ENCODE measurements around the gene RC3H2. TPM values are rescaled to one million over a fixed set of nuclear protein-coding genes. Genes with fewer than 3 reads are reported as not detected.
"Not testable (repeated sequence)": the region's sequence is repeated elsewhere in the genome, so short reads cannot be mapped to it uniquely, and the experiment has no call there.

The RC3H2 gene
- polyA plus RNA-seq, 3 donors = 42.6 to 56.6 (median 46.9) TPM

DNA sequence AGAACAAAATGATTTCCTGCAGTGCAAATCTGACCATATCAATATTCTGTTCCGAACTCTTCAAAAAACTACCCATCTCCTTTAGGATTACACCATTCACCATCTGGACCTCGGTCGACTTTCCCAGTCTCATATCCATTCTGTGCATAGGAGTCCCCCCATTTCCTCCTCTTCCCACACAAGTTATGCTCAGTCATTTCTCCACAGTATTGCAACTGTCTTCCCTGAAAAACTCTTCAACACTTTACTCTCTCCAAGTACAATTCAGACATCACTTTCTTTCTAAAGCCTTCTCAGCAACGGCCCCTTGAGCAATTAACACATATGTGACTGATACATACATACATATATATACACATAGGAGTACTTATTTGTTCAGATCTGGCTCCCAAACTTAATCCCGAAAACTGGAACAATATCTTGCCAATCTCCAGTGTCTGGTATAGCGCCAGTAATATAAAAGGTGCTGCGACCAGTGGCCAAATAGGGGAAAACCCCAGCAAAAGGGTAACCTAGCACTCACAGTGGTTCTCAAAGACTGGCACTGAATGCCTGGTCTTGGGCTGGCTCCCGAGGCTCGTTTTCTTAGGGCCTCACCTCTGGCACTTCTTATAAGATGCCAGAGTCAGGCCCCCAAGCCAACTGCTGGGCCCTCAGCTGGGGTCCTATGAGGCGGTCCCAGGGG is 25.5 kb upstream of the RC3H2 start:
- DNase-seq = no peak

GRCh38 chr9:122929796-122930354 is 24.7 kb upstream of the RC3H2 start:
- DNase-seq = no peak

DNA sequence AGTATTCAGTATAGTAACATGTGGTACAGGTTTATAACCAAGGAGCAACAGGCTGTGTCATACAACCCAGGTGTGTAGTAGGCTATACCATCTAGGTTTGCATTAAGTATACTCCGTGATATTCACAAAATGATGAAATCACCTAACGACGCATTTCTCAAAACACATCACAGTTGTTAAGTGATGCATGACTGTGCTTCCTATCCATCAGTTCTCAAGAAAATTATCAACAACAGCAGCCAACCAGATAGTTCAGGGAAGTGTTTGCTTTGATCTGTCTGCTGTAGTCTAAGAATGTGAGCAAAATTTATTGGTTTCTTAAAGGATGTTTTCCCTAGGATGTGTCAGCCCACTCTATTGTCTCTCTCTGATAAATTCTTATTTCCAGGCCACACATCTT is 18.8 kb upstream of the RC3H2 start:
- DNase-seq = no peak

DNA sequence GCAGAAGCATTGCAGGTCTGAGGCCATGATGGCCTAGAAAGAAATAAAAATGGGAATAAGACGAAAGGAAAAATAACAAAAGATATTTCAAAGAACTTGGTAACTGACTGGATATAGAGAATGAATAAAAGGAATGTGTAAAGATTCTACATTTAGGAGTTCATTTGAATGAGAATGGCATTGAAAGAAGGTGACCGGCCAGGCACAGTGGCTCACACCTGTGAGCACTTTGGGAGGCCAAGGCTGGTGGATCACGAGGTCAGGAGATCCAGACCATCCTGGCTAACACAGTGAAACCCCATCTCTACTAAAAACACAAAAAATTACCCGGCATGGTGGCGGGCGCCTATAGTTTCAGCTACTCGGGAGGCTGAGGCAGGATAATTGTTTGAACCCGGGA is 17.6 kb upstream of the RC3H2 start:
- DNase-seq = no peak

GRCh38 chr9:122918310-122918709 is 13.2 kb upstream of the RC3H2 start:
- DNase-seq = no peak

DNA sequence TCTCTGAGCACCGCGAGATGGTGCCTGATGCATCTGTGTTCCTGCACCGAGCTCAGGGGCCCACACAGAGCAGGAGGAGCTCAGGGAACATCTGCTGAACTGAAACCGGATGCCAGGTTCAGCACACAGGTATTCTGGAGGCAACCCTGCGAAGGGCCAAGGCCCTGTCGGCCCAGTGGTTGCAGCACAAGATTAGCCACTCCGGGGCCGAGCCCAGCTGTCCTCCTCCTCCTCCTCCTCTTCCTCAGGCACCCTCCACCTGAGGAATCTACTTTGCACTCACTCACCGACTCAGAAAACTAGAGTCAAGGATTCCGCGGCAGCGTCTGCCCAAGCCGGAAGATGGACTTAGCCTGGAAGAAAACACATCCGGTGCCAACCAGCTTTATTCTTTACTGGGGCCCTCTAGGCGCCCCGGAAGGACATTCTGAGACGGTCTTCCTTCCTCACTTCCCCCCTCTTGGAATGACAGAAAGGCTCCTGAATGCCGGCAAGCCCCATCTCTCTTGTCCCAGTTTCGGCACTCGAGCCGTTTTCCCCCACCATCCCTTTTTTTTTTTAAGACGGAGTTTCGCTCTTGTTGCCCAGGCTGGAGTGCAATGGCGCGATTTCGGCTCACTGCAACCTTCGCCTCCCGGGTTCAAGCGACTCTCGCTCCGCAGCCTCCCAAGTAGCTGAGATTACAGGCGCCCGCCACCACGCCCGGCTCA is 8.0 kb upstream of the RC3H2 start, which contains the start of gene ZBTB6:
Gene ZBTB6, minus strand, starts transcription at position 360 of the 710 bp plus-strand sequence. CDS start 1,251 bp downstream, outside the sequence.
- DNase-seq = peak; percentile 87

- DNase-seq = no peak
Observed at GRCh38 chr9:122912671-122912963, 7.5 kb upstream of the RC3H2 start.

DNA sequence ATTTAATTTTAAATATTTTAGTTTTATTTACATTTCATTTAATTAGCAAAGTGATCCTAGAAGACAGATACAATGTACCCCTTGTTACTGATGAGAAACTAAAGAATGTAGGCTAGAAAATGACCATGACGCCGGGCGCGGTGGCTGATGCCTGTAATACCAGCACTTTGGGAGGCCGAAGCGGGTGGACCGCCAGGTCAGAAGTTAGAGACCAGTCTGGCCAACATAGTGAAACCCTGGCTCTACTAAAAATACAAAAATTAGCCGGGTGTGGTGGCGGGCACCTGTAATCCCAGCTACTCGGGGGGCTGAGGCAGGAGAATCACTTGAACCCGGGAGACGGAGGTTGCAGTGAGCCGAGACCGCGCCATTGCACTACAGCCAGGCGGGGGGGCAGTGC is 963 bp upstream of the RC3H2 start:
- not testable (repeated sequence) for DNase-seq

GRCh38 chr9:122904466-122904822 is 715 bp downstream of the RC3H2 start:
- peak; percentile 30 for DNase-seq

DNA sequence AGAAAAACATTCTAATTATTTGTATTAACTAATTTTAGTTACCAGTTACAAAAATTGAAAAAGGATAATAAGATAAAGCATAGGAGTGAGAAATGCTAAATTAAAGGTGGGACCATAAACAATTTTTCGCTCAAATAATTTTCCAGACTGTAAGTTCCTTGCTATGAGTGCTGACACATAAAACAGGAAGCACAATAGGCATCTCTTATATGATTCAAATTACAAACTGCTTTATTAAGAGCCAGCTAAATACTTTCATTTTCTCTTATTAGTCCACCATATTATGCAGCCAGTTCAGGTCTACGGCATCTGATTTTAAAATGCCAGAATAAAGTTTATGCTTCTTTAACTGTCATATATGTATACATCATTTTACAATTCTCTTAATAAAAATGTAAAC is 4.4 kb downstream of the RC3H2 start:
- no peak for DNase-seq

DNA sequence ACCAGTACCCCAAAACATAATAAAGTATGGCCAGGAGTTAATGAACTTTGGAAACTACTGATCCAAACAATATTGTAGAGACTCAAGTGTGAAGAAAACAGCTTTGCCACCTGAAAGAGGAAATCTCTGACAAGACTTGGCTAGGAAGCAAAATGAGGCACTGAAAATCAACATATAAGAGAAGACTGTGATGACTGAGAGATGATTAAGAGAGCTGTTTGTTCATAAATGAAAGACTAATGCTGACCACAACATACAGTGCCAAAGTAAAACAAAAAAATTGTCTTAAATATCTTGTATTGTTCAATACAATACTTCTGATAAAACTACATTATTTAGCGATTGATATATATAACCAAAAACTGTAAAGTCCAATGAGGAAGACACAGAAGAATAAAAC is 7.2 kb downstream of the RC3H2 start:
- no peak for DNase-seq

GRCh38 chr9:122888480-122888879 is 16.7 kb downstream of the RC3H2 start:
- DNase-seq = no peak

GRCh38 chr9:122883125-122883524 is 22.0 kb downstream of the RC3H2 start:
- DNase-seq = no peak

GRCh38 chr9:122879443-122879842 is 25.7 kb downstream of the RC3H2 start:
- DNase-seq = no peak

DNA sequence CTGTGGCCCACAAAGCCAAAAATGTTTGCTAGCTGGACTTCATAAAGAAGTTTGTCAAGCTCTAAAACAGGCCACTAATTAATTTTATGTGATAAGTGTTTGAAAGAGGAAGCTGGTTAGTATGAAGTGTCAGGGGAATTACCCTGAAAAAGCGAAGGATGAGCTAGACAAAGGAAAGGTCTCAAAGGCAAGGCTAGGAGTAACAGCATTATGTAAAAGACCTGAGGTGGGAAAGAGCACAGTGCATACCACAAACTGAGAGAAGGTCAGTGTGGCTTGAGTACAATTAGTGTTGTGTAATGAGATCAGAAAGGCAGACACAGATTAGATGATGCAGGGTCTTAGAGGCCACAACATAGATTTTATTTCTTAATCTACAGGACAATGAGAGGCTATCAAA is 29.6 kb downstream of the RC3H2 start:
- no peak for DNase-seq

- DNase-seq = not testable (repeated sequence)
Observed at GRCh38 chr9:122867276-122867675, 37.9 kb downstream of the RC3H2 start.

DNA sequence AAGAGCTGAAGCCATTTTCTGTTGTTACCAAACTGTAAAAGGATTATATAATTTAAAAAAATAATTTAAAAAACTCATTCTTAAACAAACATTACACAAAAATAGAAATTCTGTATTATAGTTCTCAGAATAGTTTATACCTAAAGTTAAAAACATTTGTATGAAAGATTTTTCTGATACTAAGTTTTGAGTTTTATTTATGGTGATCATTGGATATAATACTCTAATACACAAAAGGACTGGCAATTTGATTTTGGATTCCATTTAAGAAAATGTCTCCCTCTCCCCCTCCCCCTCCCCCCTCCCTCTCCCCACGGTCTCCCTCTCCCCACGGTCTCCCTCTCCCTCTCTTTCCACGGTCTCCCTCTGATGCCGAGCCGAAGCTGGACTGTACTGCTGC is 39.1 kb downstream of the RC3H2 start:
- no peak for DNase-seq

GRCh38 chr9:122865300-122865699 is 39.9 kb downstream of the RC3H2 start:
- DNase-seq = no peak

GRCh38 chr9:122863407-122863806 is 41.8 kb downstream of the RC3H2 start:
- no peak for DNase-seq

DNA sequence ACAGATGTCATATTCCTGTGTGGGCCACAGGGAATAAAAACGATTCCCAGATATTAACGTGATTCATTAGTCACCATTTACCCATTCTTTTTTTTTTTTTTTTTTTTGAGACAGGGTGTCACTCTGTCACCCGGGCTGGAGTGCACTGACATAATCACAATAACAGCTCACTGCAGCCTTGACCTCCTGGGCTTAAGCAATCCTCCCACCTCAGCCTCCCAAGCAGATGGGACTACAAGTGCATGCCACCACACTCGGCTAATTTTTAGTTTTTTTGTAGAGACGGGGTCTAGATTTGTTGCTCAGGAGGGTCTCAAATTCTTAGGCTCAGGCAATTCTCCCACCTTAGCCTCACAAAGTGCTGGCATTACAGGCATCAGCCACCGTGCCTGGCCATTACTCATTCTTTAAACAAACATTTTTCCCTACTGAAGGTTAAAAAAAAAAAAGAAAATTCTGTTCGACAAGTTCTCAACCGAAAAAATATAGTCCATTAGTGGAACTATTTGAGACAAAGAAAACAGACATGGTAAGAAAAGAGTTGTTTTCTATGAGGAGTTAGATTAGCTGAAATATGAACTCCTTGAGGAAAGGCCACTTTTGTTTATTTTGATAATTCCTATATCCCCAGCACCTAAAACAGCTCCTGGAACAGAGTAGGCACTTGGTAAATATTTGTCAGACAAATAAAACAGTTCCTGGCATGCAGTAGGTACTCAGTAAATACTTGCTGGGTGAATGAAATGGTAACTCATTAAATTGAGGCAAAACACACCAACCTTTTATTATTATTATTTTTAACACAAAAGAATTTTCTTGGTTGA is 44.6 kb downstream of the RC3H2 start:
- no peak for DNase-seq

DNA sequence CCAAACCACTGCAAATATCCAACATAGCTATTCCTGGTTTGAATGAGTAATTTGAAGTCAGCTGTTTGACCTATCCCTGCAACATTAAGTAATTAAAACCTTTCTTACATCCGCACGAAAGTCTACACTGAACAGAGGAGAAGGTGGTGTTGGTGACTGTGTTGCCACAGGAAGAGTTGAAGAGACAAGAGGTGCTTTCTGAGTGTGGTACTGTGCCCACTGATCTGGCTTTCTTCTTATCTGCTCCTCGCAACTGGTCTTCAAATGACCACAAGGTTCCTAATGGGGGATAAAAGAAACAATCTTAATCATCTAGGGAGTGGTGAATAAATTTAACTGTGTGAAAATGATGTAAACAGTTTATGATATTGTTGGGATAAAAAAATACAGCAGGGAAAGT is 47.3 kb downstream of the RC3H2 start:
- DNase-seq = no peak

- not testable (repeated sequence) for DNase-seq
Observed at GRCh38 chr9:122852085-122852786, 52.9 kb downstream of the RC3H2 start.
